Tibial nerve (tissue), 4 donors: ENCODE data around the gene PRPF38B. TPM values are rescaled to one million over a fixed set of nuclear protein-coding genes. Genes with fewer than 3 reads are reported as not detected.

Experiments
- DNase-seq, 2 donors: peaks; one replicate each; pipeline ENCODE4 v3.0.0-alpha.2; 2019; ENCODE audit warnings: low spot score in 2 of 2
- H3K27ac ChIP-seq, 4 donors: fragments of 200-600 bp; sonication (generic) in 3 of 4; one replicate each; pipeline ENCODE4 v1.5.1; 2017 to 2019; ENCODE audit warnings: mild to moderate bottlenecking in 1 of 4
- H3K27me3 ChIP-seq, 2 donors: fragments of 200-600 bp; sonication (generic) in 1 of 2; one replicate each; pipeline versions ENCODE4 v1.5.1 to v1.6.0; 2017 to 2019
- H3K36me3 ChIP-seq, 3 donors: fragments of 200-600 bp; sonication (generic); one replicate each; pipeline ENCODE4 v1.5.1; 2018 to 2019
- H3K4me1 ChIP-seq, 4 donors: fragments of 200-600 bp; sonication (generic) in 3 of 4; one replicate each; pipeline ENCODE4 v1.5.1; 2017 to 2019
- H3K4me3 ChIP-seq, 4 donors: fragments of 200-600 bp; sonication (generic) in 3 of 4; one replicate each; pipeline ENCODE4 v1.5.1; 2017 to 2019; ENCODE audit warnings: mild to moderate bottlenecking in 1 of 4, moderate library complexity in 1 of 4
- H3K9me3 ChIP-seq, 4 donors: fragments of 200-600 bp; sonication (generic) in 3 of 4; one replicate each; pipeline ENCODE4 v1.5.1; 2017 to 2019
- CTCF ChIP-seq, 5 experiments: fragments of 200-600 bp in 3 of 5; fragments of 450-650 bp in 2 of 5; sonication (generic) in 3 of 5; IDR thresholded peaks; one replicate each; pipeline ENCODE4 v1.5.1; 2016 to 2019; ENCODE audit warnings: antibody characterized with exemption in 5 of 5, mild to moderate bottlenecking in 3 of 5, moderate library complexity in 2 of 5
- EP300 ChIP-seq, 2 donors: sonication (generic); formaldehyde crosslinking; IDR thresholded peaks; one replicate each; pipeline ENCODE4 v1.6.1; 2017; ENCODE audit warnings: antibody characterized with exemption in 2 of 2, mild to moderate bottlenecking in 1 of 2
- POLR2A ChIP-seq, 2 donors: fragments of 450-650 bp; IDR thresholded peaks; one replicate each; pipeline ENCODE4 v1.6.1; 2017; ENCODE audit warnings: antibody characterized with exemption in 2 of 2, mild to moderate bottlenecking in 2 of 2, moderate library complexity in 2 of 2
- WGBS, 2 donors: methylation state at CpG; one replicate each; pipeline ENCODE4 v1.1.5; 2018; 5-methylcytosine and 5-hydroxymethylcytosine counted together
- total RNA-seq, 4 donors: library from RNA; depleted of rRNA; stranded (reverse); fragments of >200 nt; gene quantifications; one replicate each; pipeline ENCODE4 v1.1.0, GENCODE V29; 2016

Gene PRPF38B
- total RNA-seq, 4 donors from 2014 or later, result 25.7 to 34.1 (median 29.3) TPM

DNA sequence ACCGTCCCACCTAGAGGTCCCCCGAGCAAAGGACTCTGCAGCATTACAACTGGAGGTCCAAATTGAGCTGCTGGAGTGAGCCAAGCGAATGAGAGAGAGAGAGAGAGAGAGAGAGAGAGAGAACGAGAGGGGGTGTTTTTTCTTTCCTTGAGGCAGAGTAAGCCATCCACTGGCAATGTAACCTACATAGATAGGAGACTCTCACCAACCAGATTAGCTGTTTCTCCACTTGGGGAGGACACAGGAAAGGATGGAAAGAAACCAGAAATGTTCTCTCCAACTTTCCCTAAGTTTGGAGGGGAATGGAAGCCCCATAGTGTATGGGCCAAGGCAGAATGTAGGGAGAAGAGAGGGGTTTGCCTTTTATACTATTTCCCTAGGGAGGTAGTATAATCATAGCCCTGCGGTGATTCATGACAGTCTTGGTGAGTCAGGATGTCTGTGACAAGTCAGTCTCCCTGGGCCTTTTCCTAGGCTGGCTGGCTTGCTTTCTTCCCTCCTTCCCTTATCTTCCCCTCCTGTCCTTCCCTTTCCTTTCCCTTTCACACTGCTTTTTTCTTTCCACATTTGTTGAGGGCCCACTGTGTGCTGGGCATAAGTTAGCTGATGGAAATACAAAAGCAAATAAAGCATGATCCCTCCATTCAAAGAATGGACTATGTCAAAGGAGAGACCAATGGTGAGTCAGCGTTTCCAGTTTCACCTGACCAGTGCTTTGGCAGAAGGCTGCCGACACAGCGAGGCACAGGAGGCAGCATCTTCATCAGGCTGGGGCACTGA lies 27.7 kb downstream of the PRPF38B start:
- no peak for DNase-seq
- Histone ChIP-seq H3K9me3 (no peaks in the 10 kb centered on the region), H3K27me3 (no peaks in the 10 kb centered on the region), H3K36me3 (no peaks in the 10 kb centered on the region), H3K27ac (no peak overlapping the region), H3K4me1 (no peaks in the 10 kb centered on the region), H3K4me3 (no peak overlapping the region)
- TF ChIP-seq EP300 (IDR thresholded peaks at IDR 0.05), result no peak
- TF ChIP-seq POLR2A (IDR thresholded peaks at IDR 0.05), result no peak
- TF ChIP-seq CTCF (IDR thresholded peaks at IDR 0.05), result no peak
- 75 to 81% methylated on average over 8 of the region's 8 CpGs for WGBS, 2 donors

DNA sequence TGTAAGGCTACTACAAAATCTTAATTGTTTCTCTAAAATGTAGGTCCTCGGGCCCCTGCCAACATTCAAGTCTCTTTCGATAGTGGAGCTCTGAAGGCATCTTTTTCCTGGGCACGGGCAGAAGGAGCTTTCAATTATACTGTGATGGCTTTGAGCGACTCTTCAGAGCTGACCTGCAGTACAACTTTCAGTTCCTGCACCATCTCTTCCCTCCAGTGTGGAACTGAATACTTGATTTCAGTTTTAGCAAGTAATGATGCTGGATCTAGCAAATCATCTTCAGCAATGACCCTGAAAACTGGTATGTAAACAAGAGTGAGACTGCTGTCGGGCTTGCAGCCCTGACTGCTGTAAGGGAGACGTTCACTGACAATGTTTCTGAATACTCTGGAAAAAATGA lies 30.2 kb downstream of the PRPF38B start:
- Histone ChIP-seq H3K4me1 (no peaks in the 10 kb centered on the region), H3K4me3 (no peak overlapping the region), H3K9me3 (no peaks in the 10 kb centered on the region), H3K27ac (no peak overlapping the region), H3K27me3 (no peaks in the 10 kb centered on the region), H3K36me3 (no peaks in the 10 kb centered on the region)
- no peak for TF ChIP-seq EP300 (IDR thresholded peaks at IDR 0.05)
- no peak for TF ChIP-seq POLR2A (IDR thresholded peaks at IDR 0.05)
- no peak for TF ChIP-seq CTCF (IDR thresholded peaks at IDR 0.05)
- no peak for DNase-seq
- 55 to 58% methylated on average over 5 to 6 of the region's 6 CpGs for WGBS, 2 donors

- H3K36me3 ChIP-seq, result no peaks in the 10 kb centered on the region
- no peaks in the 10 kb centered on the region for H3K27me3 ChIP-seq
- 74 to 79% methylated on average over 1 of the region's 1 CpG for WGBS, 2 donors
- no peaks in the 10 kb centered on the region for H3K9me3 ChIP-seq
- no peak overlapping the region for H3K27ac ChIP-seq
- TF ChIP-seq POLR2A (IDR thresholded peaks at IDR 0.05) (no peak), CTCF (IDR thresholded peaks at IDR 0.05) (no peak), EP300 (IDR thresholded peaks at IDR 0.05) (no peak)
- no peak for DNase-seq
- H3K4me3 ChIP-seq, result no peak overlapping the region
- H3K4me1 ChIP-seq, result no peaks in the 10 kb centered on the region
These were observed 33.8 kb downstream of the PRPF38B start for GRCh38 chr1:108725906-108726305.

DNA sequence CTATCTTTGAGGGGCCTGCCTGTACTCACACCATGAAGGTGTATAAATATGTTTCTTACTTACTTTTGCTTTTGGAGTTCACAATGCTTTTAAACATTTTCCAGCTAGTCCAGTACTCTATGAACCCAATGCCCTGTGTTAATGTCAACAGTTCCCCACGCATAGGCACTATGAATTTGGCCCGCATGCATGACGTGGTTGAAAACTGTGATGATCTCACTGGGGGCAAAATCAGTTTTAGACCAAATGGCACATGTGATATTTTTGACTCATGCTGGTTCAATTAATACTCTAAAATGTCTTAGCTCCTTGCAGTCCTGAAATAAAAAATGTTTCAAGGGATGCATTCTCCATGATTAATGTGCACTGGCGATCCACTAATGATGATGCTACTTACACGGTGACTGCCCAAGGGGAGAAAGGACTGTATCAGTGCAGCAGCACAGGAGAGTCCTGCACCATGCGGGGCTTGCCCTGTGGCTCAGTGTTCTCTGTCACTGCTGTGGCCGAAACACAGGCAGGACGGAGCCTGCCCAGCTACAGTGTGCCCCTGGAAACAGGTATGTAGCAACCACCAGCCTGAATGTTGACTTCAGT lies 36.3 kb downstream of the PRPF38B start:
- H3K27me3 ChIP-seq, result no peaks in the 10 kb centered on the region
- H3K4me1 ChIP-seq, result no peaks in the 10 kb centered on the region
- no peak overlapping the region for H3K4me3 ChIP-seq
- 87 to 92% methylated on average over 8 of the region's 8 CpGs for WGBS, 2 donors
- H3K27ac ChIP-seq, result no peak overlapping the region
- no peak for TF ChIP-seq POLR2A (IDR thresholded peaks at IDR 0.05)
- no peak for TF ChIP-seq EP300 (IDR thresholded peaks at IDR 0.05)
- no peak for TF ChIP-seq CTCF (IDR thresholded peaks at IDR 0.05)
- no peaks in the 10 kb centered on the region for H3K9me3 ChIP-seq
- no peak for DNase-seq
- no peaks in the 10 kb centered on the region for H3K36me3 ChIP-seq

DNA sequence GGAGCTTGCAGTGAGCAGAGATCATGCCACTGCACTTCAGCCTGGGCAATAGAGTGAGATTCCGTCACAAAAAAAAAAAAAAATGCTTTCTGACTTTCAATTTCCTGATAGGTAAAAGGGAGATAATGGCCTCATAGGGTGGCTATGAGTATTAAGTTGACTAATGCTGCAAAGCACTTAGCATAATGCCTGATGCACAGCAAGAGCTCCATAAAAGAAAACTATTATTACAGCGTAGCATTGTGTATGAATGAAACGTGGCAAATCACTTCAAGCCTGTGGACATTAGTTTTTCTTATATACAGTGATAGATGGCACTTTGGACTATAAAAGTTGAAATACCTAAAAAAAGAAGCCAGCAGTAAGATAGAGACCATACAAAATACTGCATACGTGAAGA lies 37.4 kb downstream of the PRPF38B start:
- Histone ChIP-seq H3K27me3 (no peaks in the 10 kb centered on the region), H3K4me1 (no peaks in the 10 kb centered on the region), H3K36me3 (no peaks in the 10 kb centered on the region), H3K27ac (no peak overlapping the region), H3K4me3 (no peak overlapping the region), H3K9me3 (no peaks in the 10 kb centered on the region)
- whole genome bisulfite sequencing, 2 donors, result 87 to 90% methylated on average over 4 of the region's 4 CpGs
- TF ChIP-seq POLR2A (IDR thresholded peaks at IDR 0.05) (no peak), CTCF (IDR thresholded peaks at IDR 0.05) (no peak), EP300 (IDR thresholded peaks at IDR 0.05) (no peak)
- no peak for DNase-seq
